Stimulated activated CD8-positive, alpha-beta memory T cell treated with anti-CD3 and anti-CD28 coated beads, Interleukin-4, amount 100 ng/mL, for 1 hour (primary cell): ENCODE data around the gene DOK4.

Experiments used
- DNase-seq, 2 donors: peaks; one replicate each; pipeline ENCODE4 v3.0.0-alpha.2; 2020; ENCODE audit warnings: low read depth in 2 of 2, low spot score in 1 of 2

DOK4 gene

DNA sequence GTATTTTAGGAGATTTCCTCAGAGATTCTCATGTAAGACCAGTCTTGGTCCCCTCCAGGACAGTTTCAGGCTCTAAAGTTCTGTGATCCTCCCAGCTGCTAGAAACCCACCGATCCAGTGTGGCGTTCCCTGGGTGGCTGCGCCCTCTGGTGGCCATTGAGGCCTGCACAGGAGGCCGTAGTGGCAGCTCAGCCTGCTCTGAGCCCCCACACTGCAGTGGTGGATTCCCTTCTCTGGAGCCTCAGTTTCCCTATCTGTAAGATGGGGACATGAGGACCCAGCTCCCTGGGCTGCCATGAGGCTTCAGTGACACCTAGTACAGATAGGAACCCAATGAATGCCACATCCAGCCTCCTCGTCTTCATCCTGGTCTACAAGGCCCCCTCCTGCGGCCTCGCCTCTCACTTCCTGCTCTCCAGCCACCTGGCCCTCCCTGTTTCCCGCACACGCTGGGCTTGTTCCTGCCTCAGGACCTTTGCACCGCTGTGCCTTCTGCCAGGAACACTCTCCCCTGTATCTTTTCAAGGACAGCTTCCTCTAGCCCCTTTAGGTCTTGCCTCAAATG, 33.6 kb upstream of the DOK4 start:
- peak; percentile 76 to 78 for DNase-seq

- DNase-seq, result no peak
These were observed 32.6 kb upstream of the DOK4 start for GRCh38 chr16:57518922-57519321.

DNA sequence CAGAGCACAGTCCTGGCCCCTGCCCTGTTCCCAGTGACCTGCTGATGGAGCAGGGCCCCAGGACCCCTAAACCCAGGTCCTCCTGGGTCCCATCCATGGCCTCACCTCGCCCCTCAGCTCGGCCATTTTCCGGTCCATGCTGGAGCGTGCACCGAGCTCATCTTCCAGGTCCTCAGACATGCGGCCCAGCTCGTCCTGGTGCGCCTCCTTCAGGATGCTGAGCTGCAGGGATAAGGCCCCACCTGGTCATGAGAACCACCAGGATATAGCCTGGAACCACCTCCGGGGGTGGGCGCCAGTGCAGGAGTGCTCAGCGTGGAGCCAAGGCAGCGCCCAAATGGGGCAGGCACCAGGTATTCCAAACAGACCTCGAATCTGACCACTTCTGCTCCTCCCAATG, 32.2 kb upstream of the DOK4 start:
- DNase-seq, result no peak

- DNase-seq, result no peak
These were observed 31.4 kb upstream of the DOK4 start for GRCh38 chr16:57517397-57518367.

GRCh38 chr16:57516773-57517172, 30.5 kb upstream of the DOK4 start:
- DNase-seq, result no peak

DNA sequence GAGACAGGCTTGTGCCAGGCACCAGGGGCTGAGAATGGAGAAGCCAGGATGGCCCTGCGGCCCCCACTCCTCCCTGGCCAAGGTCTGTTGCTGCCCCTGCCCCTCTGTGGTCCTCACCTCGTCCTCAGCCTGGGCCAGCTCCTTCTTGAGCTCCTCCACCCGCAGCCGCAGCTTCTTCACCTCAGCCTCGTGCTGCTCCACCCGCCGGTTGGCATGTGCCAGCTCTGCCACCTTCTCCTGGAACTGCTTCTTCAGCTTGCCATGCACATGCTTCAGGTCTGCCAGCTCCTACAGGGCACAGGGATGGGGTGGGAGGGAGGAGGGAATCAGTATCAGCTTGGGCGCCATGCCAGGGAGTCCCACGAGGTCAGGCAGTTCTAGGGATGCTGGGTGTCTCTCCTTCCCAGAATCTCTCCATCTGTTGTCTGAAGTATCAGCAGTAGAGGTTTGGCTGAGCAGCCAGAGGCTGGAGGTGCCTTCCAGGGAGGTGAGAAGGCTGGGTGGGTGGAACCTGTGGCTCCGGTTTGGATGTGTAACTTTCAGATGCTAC, 30.0 kb upstream of the DOK4 start:
- no peak for DNase-seq

GRCh38 chr16:57514791-57515600, 28.7 kb upstream of the DOK4 start:
- DNase-seq, result no peak

GRCh38 chr16:57514371-57514770, 28.1 kb upstream of the DOK4 start:
- DNase-seq, result no peak

DNA sequence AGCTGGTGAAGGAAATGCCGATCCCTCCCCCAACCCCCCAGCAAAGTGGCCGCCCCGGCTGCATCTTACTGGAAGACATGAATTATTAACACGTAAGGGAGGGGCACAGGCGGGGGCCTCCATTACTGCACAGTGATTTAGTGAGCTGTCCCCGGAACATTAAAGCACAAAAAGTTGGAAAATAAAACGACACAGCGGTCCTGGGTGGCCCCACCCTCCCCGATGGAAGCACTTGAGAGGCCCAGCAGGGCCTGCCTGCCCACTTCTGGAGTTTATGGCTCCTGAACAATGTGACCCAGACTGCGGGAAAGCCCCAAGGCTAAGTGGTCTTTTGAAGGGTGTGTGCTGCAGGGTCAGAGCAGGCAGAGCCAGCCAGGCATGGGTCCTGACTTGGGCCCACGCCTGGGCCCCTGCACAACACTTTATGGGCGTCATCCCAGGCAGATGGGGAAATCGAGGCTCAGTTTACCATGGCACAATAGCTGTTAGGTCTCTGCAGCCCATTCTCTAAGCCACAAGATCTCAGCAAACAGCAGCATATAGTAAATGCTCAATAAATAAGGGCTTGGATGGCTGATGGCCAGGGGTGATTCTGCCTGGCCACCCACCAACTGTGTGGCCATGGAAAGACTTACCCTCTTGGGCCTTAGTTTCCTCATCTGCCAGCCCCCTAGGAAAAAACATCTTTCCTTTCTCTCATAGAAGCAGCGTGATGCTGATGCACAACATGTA, 27.2 kb upstream of the DOK4 start:
- DNase-seq, result no peak

DNA sequence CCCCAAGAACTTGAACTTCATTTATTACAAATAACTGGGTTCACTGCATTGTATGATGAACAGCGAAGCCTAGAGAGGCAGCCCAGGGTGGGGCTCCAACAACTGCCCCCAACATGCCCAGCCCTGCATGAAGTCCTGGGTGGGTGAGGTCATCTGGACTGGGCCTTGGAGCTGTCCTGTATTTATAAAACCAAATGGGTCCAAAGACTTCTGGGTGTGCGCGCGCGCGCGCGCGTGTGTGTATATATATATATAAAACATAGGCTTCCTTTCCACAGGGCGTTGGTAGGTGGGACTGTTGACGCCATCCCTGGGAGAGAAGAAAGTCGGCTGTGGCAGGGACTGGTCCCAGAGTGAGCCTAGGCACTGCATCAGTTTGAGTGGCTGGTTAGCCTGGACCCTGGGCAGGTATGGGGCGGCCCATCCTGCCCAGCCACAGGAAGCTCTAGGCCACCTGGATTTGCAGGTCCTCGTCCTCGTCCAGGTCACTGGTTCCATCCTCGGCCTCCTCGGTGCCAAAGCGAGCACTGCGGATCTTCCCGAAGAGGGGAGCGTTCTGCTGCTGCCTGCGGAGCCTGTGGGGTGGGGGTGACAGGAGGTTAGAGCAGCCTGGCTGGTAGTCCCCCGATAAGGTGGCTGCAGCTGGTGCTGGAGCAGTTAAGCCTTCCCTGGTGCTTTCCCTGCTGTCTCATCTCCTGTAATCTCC, 26.2 kb upstream of the DOK4 start:
- DNase-seq, result no peak

DNA sequence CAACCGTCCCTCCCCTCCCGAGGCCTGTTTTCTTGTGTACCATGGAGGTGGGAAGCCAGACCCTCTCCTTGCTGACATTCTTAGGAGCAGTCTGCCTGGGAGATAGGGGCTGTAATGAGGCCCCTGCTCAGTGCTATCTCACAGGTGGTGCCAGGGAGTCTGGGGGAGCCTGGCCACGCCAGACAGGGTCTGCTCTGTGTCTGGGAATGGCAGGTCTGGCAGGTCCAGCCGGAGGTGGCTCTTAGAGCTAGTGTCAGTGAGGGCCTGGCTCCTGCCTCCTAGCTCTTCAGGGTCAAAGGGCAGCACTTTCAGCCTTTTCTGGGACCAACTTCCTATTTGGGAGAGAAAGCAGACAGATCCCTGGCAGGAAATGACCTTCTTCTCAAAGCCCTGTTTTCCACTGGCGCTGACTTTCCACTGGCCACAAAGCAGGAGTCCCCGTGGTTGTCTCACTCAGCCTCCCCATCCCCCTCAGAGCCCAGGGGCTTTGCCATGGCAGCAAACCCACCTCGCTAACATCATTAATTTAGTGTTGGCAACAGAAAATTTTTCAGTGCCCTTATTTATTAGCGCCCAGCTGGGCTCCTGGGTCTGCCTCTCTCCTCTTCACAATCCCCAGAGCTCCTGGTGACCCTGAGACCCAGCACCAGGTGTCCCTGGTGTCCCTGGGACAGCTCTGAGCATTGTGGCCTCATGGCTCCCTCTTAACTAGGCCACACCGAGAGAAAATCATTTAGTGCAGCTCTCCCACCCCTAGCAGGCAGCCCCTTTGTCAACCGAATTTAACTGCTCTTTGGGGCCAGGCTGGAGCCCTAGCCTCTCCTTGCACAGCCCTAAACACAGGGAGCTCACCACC, 24.0 kb upstream of the DOK4 start:
- DNase-seq, result no peak

DNA sequence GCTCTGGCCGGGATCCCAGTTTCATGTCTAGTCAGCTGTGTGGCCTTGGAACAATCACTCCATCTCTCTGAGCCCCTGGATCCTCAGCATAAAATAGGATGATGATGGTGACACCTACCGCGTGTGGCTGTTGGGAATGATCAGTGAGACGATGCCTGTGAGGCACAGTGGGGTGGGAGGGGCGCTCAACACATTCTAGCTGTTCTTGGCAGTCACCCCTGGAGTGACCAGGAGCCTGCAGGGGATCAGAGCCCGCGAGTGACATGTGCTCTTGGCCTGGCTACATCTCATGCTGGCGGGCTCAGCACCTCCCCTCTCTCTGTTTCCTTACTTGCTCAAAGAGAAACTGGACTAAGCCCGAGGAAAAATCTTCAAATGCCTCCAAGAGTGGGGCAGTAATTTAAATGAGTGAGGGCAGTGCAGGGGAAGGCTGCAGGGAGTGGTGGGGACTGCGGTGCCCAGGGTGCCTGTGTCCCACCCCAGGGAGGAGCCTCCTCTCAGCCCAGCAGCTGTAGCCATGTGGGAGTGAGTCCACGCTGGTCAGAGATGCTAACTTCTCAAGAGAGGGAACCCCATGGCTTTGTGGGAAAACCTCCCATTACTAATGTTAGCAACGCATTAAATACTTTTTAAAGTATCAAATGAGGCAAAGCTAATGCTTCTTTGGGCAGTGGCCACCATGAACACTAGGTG, 23.1 kb upstream of the DOK4 start:
- no peak for DNase-seq

GRCh38 chr16:57508035-57508425, 21.7 kb upstream of the DOK4 start:
- no peak for DNase-seq

GRCh38 chr16:57507136-57508034, 21.1 kb upstream of the DOK4 start:
- no peak for DNase-seq

- DNase-seq, result no peak
These were observed 18.9 kb upstream of the DOK4 start for GRCh38 chr16:57505169-57505568.

DNA sequence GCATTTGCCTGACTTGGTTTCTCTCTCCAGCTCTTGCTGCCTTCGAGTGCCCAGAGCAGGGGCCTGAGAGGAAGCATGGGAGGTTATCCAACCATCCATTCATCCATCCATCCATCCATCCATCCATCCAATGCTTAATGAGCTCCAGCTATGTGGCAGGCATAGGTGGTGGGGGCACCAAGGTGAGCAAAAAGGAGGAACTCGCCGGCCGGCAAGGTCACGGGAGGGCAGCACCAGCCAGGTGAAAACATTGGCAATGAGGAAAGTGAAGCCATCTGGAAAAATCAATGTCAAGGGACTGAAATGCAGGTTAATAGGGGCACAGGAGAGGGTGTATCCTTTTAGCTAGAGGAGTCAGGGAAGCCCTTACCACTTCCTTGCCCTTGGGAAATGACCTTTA, 18.2 kb upstream of the DOK4 start:
- DNase-seq, result no peak

- no peak for DNase-seq
These were observed 17.7 kb upstream of the DOK4 start for GRCh38 chr16:57504001-57504400.

DNA sequence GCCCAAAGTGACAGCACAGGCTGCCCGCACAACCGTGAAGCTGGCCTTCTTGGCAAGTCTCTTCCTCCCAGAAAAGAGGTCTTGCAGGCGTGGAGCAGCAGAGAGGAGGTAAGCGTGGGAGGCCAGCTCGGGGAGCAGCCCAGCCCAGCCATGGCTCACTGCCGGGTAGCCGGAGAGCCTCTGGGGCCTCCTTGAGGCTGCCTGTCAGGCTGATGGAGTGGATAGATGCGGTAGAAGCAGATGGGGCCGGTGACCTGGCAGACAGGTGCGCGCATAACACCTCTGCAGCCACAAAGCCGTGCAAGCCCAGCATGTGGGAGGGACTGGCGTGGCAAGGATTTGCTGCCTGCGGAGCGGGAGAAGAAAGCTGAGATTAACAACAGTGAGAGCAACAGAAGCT, 17.1 kb upstream of the DOK4 start:
- DNase-seq, result no peak
